ENCODE data around the gene ILF3. TPM values are rescaled to one million over a fixed set of nuclear protein-coding genes. Genes with fewer than 3 reads are reported as not detected.

Gene ILF3
- total and polyA plus RNA-seq, 2 experiments from 2014 or later, result 191 to 224 TPM

DNA sequence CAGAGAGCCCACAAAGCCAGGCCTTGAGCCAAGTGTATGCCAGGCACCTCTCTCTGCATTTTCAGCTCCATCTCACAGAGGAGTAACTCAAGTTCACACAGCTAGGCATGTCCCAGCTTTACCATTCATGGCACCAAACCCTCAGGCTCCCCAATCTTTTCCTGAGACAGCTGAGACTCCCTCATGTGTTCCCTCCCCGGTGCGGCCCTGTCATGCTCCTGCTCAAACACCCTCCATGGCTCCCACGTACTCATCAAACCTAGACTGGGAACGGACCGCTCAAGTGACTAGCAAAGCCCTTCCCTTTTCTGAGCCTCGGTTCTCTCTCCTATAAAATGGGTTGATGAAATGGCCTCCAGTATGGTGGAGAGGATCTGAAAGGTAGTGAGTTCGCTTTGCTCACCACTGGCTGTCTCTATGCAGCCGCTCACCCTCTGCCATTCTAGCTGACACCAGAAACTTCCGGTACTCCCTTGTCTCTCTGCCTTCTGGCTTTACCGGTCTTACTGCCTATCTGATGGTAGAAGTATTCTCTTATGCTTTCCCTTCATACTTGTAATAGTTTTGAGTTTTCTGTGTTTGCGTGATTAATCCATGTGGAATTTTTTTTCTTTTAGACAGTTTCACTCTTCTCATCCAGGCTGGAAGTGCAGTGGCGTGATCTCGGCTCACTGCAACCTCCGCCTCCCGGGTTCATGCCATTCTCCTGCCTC is 36.6 kb upstream of the ILF3 start:
- Histone ChIP-seq H3K27me3 (no peaks in the 10 kb centered on the region), H3K27ac (no peak overlapping the region), H3K9me3 (ENCODE audit: low read depth) (no peaks in the 10 kb centered on the region), H3K4me1 (ENCODE audit: low read depth) (no peaks in the 10 kb centered on the region), H3K36me3 (no peaks in the 10 kb centered on the region), H3K4me3 (no peak overlapping the region)
- peak in 1 of 2 donors; percentile 54 for DNase-seq (ENCODE audit: low read depth in 1 of 2, low spot score in 1 of 2)
- TF ChIP-seq CTCF (IDR thresholded peaks at IDR 0.05; ENCODE audit: low read depth, low read length), result no peak

DNA sequence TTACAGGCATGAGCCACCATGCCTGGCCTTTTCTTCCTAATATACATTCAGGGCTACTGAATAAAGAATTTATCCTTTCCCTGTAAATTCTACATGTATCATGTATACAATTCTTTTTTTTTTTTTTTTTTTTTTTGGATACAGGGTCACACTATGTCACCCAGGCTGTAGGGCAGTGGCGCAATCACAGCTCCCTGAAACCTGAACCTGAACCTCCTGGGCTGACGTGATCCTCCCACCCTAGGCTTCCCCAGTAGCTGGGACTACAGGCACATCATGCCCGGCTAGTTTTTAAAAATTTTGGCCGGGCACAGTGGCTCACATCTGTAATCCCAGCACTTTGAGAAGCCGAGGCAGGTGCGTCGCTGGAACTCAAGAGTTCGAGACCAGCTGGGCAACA is 35.3 kb upstream of the ILF3 start:
- Histone ChIP-seq H3K4me3 (no peak overlapping the region), H3K27ac (no peak overlapping the region), H3K9me3 (ENCODE audit: low read depth) (no peaks in the 10 kb centered on the region), H3K36me3 (no peaks in the 10 kb centered on the region), H3K27me3 (no peaks in the 10 kb centered on the region), H3K4me1 (ENCODE audit: low read depth) (no peaks in the 10 kb centered on the region)
- TF ChIP-seq CTCF (IDR thresholded peaks at IDR 0.05; ENCODE audit: low read depth, low read length), result no peak
- no peak for DNase-seq (ENCODE audit: low read depth in 1 of 2, low spot score in 1 of 2)

- Histone ChIP-seq H3K9me3 (ENCODE audit: low read depth) (no peaks in the 10 kb centered on the region), H3K27ac (no peak overlapping the region), H3K36me3 (no peaks in the 10 kb centered on the region), H3K27me3 (no peaks in the 10 kb centered on the region), H3K4me3 (no peak overlapping the region), H3K4me1 (ENCODE audit: low read depth) (no peaks in the 10 kb centered on the region)
- DNase-seq (ENCODE audit: low read depth in 1 of 2, low spot score in 1 of 2), result no peak
- TF ChIP-seq CTCF (IDR thresholded peaks at IDR 0.05; ENCODE audit: low read depth, low read length), result no peak
Measured at GRCh38 chr19:10620786-10621185, 33.4 kb upstream of the ILF3 start.

- H3K4me3 ChIP-seq, result no peak overlapping the region
- no peak for TF ChIP-seq CTCF (IDR thresholded peaks at IDR 0.05; ENCODE audit: low read depth, low read length)
- no peak for DNase-seq (ENCODE audit: low read depth in 1 of 2, low spot score in 1 of 2)
- no peaks in the 10 kb centered on the region for H3K9me3 ChIP-seq (ENCODE audit: low read depth)
- no peaks in the 10 kb centered on the region for H3K36me3 ChIP-seq
- no peak overlapping the region for H3K27ac ChIP-seq
- no peaks in the 10 kb centered on the region for H3K27me3 ChIP-seq
- no peaks in the 10 kb centered on the region for H3K4me1 ChIP-seq (ENCODE audit: low read depth)
Measured at GRCh38 chr19:10621966-10622365, 32.2 kb upstream of the ILF3 start.

DNA sequence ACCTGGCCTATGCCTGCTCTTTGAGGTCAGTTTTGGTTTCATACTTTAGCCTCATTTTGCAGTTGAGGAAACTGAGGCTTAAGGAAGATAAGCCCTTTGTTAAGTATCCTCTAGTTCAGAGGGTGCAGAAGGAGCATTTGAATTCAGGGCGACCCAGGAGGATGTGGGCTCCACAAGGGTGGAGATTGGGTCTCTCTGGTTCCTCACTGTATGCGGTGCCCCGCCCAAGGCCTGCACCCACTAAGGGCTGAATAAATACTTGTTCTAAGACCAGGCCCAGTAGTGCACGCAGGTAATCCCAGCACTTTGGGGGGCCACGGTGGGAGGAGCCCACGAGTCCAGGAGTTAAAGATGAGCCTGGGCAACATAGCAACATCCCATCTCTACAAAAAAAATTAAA is 29.6 kb upstream of the ILF3 start:
- no peak overlapping the region for H3K4me3 ChIP-seq

More for the DNA sequence above, 29.6 kb upstream of the ILF3 start:
- Histone ChIP-seq H3K27me3 (no peaks in the 10 kb centered on the region), H3K9me3 (ENCODE audit: low read depth) (no peaks in the 10 kb centered on the region), H3K36me3 (peaks cover 6% of the 10 kb centered on the region), H3K4me1 (ENCODE audit: low read depth) (no peaks in the 10 kb centered on the region), H3K27ac (no peak overlapping the region)
- DNase-seq (ENCODE audit: low read depth in 1 of 2, low spot score in 1 of 2), result no peak
- no peak for TF ChIP-seq CTCF (IDR thresholded peaks at IDR 0.05; ENCODE audit: low read depth, low read length)

All from cardiac muscle cell (in vitro differentiated cells and primary cell).